HCT116 (cell line): ENCODE results near the gene NFATC1. TPM values are rescaled to one million over a fixed set of nuclear protein-coding genes. Genes with fewer than 3 reads are reported as not detected.

Source experiments
- ATAC-seq: fragments of 200-7000 bp; cut with Tn5 transposase; 2 replicates; pipeline ENCODE4 v1.9.1; 2020; ENCODE audit warnings: mild to moderate bottlenecking, moderate library complexity
- BruUV-seq: library from RNA; stranded (reverse); fragments of 400-500 nt; replicated peaks from 2 replicates; lab custom pipeline; 2021; lab: Mats Ljungman, UMichigan
- CTCF ChIA-PET: fragments of 300-600 bp; sonication (Branson Sonifier 250); formaldehyde crosslinking; loops from one replicate; lab custom pipeline; 2021; ENCODE audit warnings: antibody characterized with exemption; lab: Charles Lee
- POLR2A ChIA-PET: fragments of 300-600, 350-600 bp; sonication (Branson Sonifier 250); formaldehyde crosslinking; loops from one replicate; lab custom pipeline; 2021; ENCODE audit warnings: antibody characterized with exemption; lab: Charles Lee
- RAD21 ChIA-PET, 2 experiments: fragments of 300-600 bp; sonication (Branson Sonifier 250); formaldehyde crosslinking; loops; one replicate each; lab custom pipeline; 2023; ENCODE audit warnings: low total read pairs in 2 of 2; ENCODE audit not compliant: uncharacterized antibody in 2 of 2, unreplicated experiment in 2 of 2, low non-redundant PET in 1 of 2; lab: Charles Lee
- DNase-seq: peaks from one replicate; pipeline ENCODE4 v3.0.0-alpha.2; 2010; ENCODE audit warnings: low read depth, low spot score
- H2AFZ ChIP-seq: fragments of 200-600 bp; shearing (Covaris generic), sonication (generic); 2 replicates; pipeline ENCODE4 v1.6.1; 2017; ENCODE audit warnings: low read depth, mixed run types, mixed read lengths, antibody characterized with exemption, low read length; ENCODE audit not compliant: poor library complexity, severe bottlenecking
- H3K27ac ChIP-seq: 2 replicates; pipeline ENCODE4 v1.5.1; 2012; ENCODE audit warnings: low read depth, low read length
- H3K27me3 ChIP-seq: fragments of 200-600 bp; sonication (generic); 2 replicates; pipeline ENCODE4 v1.6.1; 2016; ENCODE audit warnings: mixed run types, low read length, mixed read lengths; ENCODE audit not compliant: insufficient read depth
- H3K36me3 ChIP-seq, 2 experiments: fragments of 200-500 bp in 1 of 2; fragments of 200-600 bp in 1 of 2; sonication (Bioruptor generic) in 1 of 2; sonication (generic) in 1 of 2; 2 replicates each; pipeline versions ENCODE4 v1.5.1 to v1.6.1; 2014 to 2016; ENCODE audit warnings: low read length in 2 of 2, inconsistent platforms in 1 of 2, mixed read lengths in 1 of 2, mixed run types in 1 of 2; ENCODE audit not compliant: insufficient read depth in 2 of 2, control insufficient read depth in 1 of 2
- H3K4me1 ChIP-seq, 2 experiments: fragments of 200-600 bp in 1 of 2; sonication (generic) in 1 of 2; 2 replicates each; pipeline versions ENCODE4 v1.5.1 to v1.6.1; 2012 to 2017; ENCODE audit warnings: low read length in 2 of 2, inconsistent platforms in 1 of 2, mild to moderate bottlenecking in 1 of 2, mixed read lengths in 1 of 2, mixed run types in 1 of 2, moderate library complexity in 1 of 2; ENCODE audit not compliant: insufficient read depth in 2 of 2, control insufficient read depth in 1 of 2
- H3K4me2 ChIP-seq: fragments of 200-600 bp; sonication (generic); 2 replicates; pipeline ENCODE4 v1.6.1; 2017; ENCODE audit warnings: mixed run types, low read length, mixed read lengths
- H3K4me3 ChIP-seq, 2 experiments: fragments of 200-600 bp in 1 of 2; sonication (generic) in 1 of 2; replicated peaks in 1 of 2; 2 replicates each; pipeline ENCODE4 v1.5.1; 2011 to 2016; ENCODE audit warnings: low read length in 2 of 2, control low read depth in 1 of 2, low read depth in 1 of 2, mild to moderate bottlenecking in 1 of 2, mixed read lengths in 1 of 2, mixed run types in 1 of 2
- H3K79me2 ChIP-seq: fragments of 200-600 bp; sonication (generic); 2 replicates; pipeline ENCODE4 v1.6.1; 2017; ENCODE audit warnings: mild to moderate bottlenecking, mixed run types, low read length, moderate library complexity, mixed read lengths; ENCODE audit not compliant: insufficient read depth
- H3K9ac ChIP-seq: fragments of 200-600 bp; sonication (generic); 2 replicates; pipeline ENCODE4 v1.6.1; 2016; ENCODE audit warnings: low read length, mixed read lengths
- H3K9me2 ChIP-seq: fragments of 200-600 bp; sonication (generic), shearing (Covaris generic); 2 replicates; pipeline ENCODE4 v1.6.1; 2017; ENCODE audit warnings: mixed run types, mild to moderate bottlenecking, moderate library complexity; ENCODE audit not compliant: insufficient read depth
- H3K9me3 ChIP-seq, 2 experiments: fragments of 200-500 bp in 1 of 2; fragments of 200-600 bp in 1 of 2; sonication (Bioruptor generic) in 1 of 2; sonication (generic) in 1 of 2; 2 replicates each; pipeline ENCODE4 v1.6.1; 2014 to 2017; ENCODE audit warnings: low read length in 2 of 2, mixed read lengths in 2 of 2, inconsistent platforms in 1 of 2, low read depth in 1 of 2, mild to moderate bottlenecking in 1 of 2, mixed run types in 1 of 2, moderate library complexity in 1 of 2; ENCODE audit not compliant: control insufficient read depth in 1 of 2, insufficient read depth in 1 of 2
- H4K20me1 ChIP-seq: fragments of 200-600 bp; sonication (generic), shearing (Covaris generic); 2 replicates; pipeline ENCODE4 v1.6.1; 2017; ENCODE audit warnings: mixed run types, mild to moderate bottlenecking, moderate library complexity; ENCODE audit not compliant: insufficient read depth
- CEBPB ChIP-seq: IDR thresholded peaks from 2 replicates; pipeline ENCODE4 v1.6.1; 2012; ENCODE audit warnings: low read depth
- EZH2 ChIP-seq: fragments of 200-600 bp; sonication (generic); IDR thresholded peaks from 2 replicates; pipeline ENCODE4 v1.6.1; 2017; ENCODE audit warnings: antibody characterized with exemption, mixed run types
- EZH2phosphoT487 ChIP-seq: fragments of 200-600 bp; IDR thresholded peaks from 2 replicates; pipeline ENCODE4 v1.6.1; 2018; ENCODE audit warnings: antibody characterized with exemption, borderline replicate concordance
- FOSL1 ChIP-seq: IDR thresholded peaks from 2 replicates; pipeline ENCODE4 v1.6.1; 2012; ENCODE audit warnings: low read depth
- POLR2A ChIP-seq: IDR thresholded peaks from 2 replicates; pipeline ENCODE4 v1.7.0; 2011; ENCODE audit warnings: borderline replicate concordance; ENCODE audit not compliant: insufficient read depth, insufficient read length; ENCODE audit errors: extremely low read depth
- RAD21 ChIP-seq: IDR thresholded peaks from 2 replicates; pipeline ENCODE4 v1.6.1; 2012; ENCODE audit warnings: low read depth, mild to moderate bottlenecking
- SRF ChIP-seq: IDR thresholded peaks from 2 replicates; pipeline ENCODE4 v1.6.1; 2012; ENCODE audit warnings: low read depth
- YY1 ChIP-seq: IDR thresholded peaks from 2 replicates; pipeline ENCODE4 v1.6.1; 2011; ENCODE audit warnings: low read length, low read depth, moderate library complexity, mild to moderate bottlenecking; ENCODE audit not compliant: insufficient replicate concordance; ENCODE audit errors: extremely low read depth
- ZNF274 ChIP-seq: fragments of 200-500 bp; sonication (Bioruptor generic); IDR thresholded peaks from 2 replicates; pipeline ENCODE4 v1.6.1; 2014; ENCODE audit warnings: mild to moderate bottlenecking, low read depth, low read length, inconsistent platforms
- intact Hi-C: fragments of 100-400 bp; cut with micrococcal nuclease; formaldehyde crosslinking; loops from 2 replicates; pipeline ENCODE4 v1.10.0; 2022
- total RNA-seq: library from RNA; stranded (reverse); gene quantifications from one replicate; pipeline ENCODE4 v1.2.1, GENCODE V29; 2021; ENCODE audit not compliant: unreplicated experiment
- TF ChIP-seq, protein P1 (sequence below): IDR thresholded peaks from 2 replicates; pipeline ENCODE4 v1.6.1; 2011; ENCODE audit warnings: mild to moderate bottlenecking, low read length, moderate library complexity; ENCODE audit not compliant: insufficient replicate concordance; ENCODE audit errors: extremely low read depth

Gene NFATC1
- total RNA-seq, 1 experiment from 2014 or later: 20.8 TPM

DNA sequence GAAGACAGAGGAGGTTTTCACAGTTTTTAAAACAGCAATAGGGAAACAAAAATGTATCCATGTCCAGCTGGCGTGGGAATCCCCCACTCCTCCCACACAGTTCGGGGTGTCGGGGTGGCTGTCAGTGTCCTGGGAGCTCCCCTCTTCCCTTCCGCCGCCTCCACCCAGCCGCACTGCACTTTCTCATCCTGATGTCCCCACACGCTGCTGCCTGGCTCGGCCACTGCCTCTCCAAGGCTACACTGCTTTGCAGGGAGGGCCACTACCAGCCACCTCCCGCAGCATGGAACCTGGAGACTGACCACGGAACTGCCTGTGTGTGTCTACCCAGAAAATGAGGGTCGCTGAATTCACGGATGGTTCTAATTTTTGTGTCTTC, 145.2 kb downstream of the NFATC1 start:
- POLR2A ChIA-PET: no interaction called here
- Histone ChIP-seq H3K4me3 (no peak overlapping the region), H3K27me3 (peaks cover 10% of the 10 kb centered on the region; the same call in 1 of the 2 replicates), H3K4me2 (no peak overlapping the region), H3K4me1 (no peaks in the 10 kb centered on the region), H4K20me1 (no peaks in the 10 kb centered on the region), H3K9ac (no peak overlapping the region), H3K27ac (no peak overlapping the region), H3K9me3 (no peaks in the 10 kb centered on the region), H3K36me3 (no peaks in the 10 kb centered on the region), H3K79me2 (no peaks in the 10 kb centered on the region), H2AFZ (no peak overlapping the region), H3K9me2 (no peaks in the 10 kb centered on the region)
- RAD21 ChIA-PET: no interaction called here
- DNase-seq (no peak), ATAC-seq (no peak)
- no TSS peak for BruUV-seq
- CTCF ChIA-PET: no interaction called here
- TF ChIP-seq YY1: no peak
- intact Hi-C loops: no loop called here

DNA sequence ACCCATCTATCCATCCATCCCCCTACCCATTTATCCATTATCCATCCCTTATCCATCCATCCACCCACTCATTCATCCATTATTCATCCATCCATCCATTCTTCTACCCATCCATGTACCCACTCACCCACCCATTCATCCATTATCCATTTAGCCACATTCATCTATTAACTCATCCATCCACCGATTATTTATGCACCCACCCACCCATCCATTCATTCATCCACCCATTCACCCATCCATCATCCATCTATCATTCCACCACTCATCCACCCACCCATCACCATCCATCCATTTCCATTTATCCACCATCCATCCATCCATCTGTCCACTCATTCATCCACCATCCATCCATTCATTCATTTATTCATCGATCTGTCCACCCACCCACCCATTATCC, 146.5 kb downstream of the NFATC1 start:
- POLR2A ChIA-PET: no interaction called here
- DNase-seq: no peak

More for the DNA sequence above, 146.5 kb downstream of the NFATC1 start:
- no peak overlapping the region for H2AFZ ChIP-seq
- H3K9me2 ChIP-seq: no peaks in the 10 kb centered on the region
- TF ChIP-seq SRF (no peak), YY1 (no peak), RAD21 (no peak), EZH2 (no peak), EZH2phosphoT487 (no peak), CEBPB (no peak), POLR2A (no peak), FOSL1 (no peak), ZNF274 (no peak)
- TF ChIP-seq, protein P1, sequence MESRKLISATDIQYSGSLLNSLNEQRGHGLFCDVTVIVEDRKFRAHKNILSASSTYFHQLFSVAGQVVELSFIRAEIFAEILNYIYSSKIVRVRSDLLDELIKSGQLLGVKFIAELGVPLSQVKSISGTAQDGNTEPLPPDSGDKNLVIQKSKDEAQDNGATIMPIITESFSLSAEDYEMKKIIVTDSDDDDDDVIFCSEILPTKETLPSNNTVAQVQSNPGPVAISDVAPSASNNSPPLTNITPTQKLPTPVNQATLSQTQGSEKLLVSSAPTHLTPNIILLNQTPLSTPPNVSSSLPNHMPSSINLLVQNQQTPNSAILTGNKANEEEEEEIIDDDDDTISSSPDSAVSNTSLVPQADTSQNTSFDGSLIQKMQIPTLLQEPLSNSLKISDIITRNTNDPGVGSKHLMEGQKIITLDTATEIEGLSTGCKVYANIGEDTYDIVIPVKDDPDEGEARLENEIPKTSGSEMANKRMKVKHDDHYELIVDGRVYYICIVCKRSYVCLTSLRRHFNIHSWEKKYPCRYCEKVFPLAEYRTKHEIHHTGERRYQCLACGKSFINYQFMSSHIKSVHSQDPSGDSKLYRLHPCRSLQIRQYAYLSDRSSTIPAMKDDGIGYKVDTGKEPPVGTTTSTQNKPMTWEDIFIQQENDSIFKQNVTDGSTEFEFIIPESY: no peak
- no peaks in the 10 kb centered on the region for H3K79me2 ChIP-seq
- intact Hi-C loops: no loop called here
- ChIA-PET RAD21 (no interaction called here), CTCF (no interaction called here)
- no peak overlapping the region for H3K4me3 ChIP-seq
- no peak overlapping the region for H3K27ac ChIP-seq
- no peaks in the 10 kb centered on the region for H3K4me1 ChIP-seq
- H4K20me1 ChIP-seq: no peaks in the 10 kb centered on the region
- H3K27me3 ChIP-seq: peaks cover 10% of the 10 kb centered on the region; the same call in 1 of the 2 replicates
- H3K9ac ChIP-seq: no peak overlapping the region
- no TSS peak for BruUV-seq
- H3K36me3 ChIP-seq: no peaks in the 10 kb centered on the region
- H3K4me2 ChIP-seq: no peak overlapping the region
- no peaks in the 10 kb centered on the region for H3K9me3 ChIP-seq
- ATAC-seq: no peak
